Natural killer cell (primary cell): Measurements from ENCODE around the gene PCSK4. TPM values are rescaled to one million over a fixed set of nuclear protein-coding genes. Genes with fewer than 3 reads are reported as not detected.
"Not testable (repeated sequence)": the region's sequence is repeated elsewhere in the genome, so short reads cannot be mapped to it uniquely, and the experiment has no call there.

Experiments
- ATAC-seq, 3 donors: fragments of 150-1000 bp in 2 of 3; fragments of 200-7000 bp in 1 of 3; cut with Tn5 transposase; 1 replicate in 1 of 3; 2 replicates in 2 of 3; pipeline ENCODE4 v1.10.0; 2021; ENCODE audit warnings: mild to moderate bottlenecking in 2 of 3, moderate library complexity in 2 of 3
- DNase-seq, 2 donors: peaks; one replicate each; pipeline versions ENCODE4 v3.0.0 to v3.0.0-alpha.2; 2013 to 2021; ENCODE audit warnings: mixed read lengths in 1 of 2
- H3K27ac ChIP-seq: one replicate; pipeline ENCODE4 v1.5.1; 2013; ENCODE audit warnings: mild to moderate bottlenecking, low read length
- H3K27me3 ChIP-seq: one replicate; pipeline ENCODE4 v1.6.1; 2013; ENCODE audit warnings: low read length; ENCODE audit not compliant: control insufficient read depth, insufficient read depth
- H3K36me3 ChIP-seq: one replicate; pipeline ENCODE4 v1.6.1; 2013; ENCODE audit warnings: low read length; ENCODE audit not compliant: control insufficient read depth, insufficient read depth
- H3K4me1 ChIP-seq: one replicate; pipeline ENCODE4 v1.6.1; 2013; ENCODE audit warnings: low read length; ENCODE audit not compliant: control insufficient read depth, insufficient read depth
- H3K4me3 ChIP-seq: one replicate; pipeline ENCODE4 v1.5.1; 2013; ENCODE audit warnings: low read length
- H3K9me3 ChIP-seq: one replicate; pipeline ENCODE4 v1.6.1; 2013; ENCODE audit warnings: low read length; ENCODE audit not compliant: control insufficient read depth, insufficient read depth
- H3K27ac Mint-ChIP-seq, 2 donors: one replicate each; pipeline ENCODE4 v1.8.0; 2022; ENCODE audit warnings: mild to moderate bottlenecking in 2 of 2, mixed read lengths in 2 of 2, moderate library complexity in 1 of 2
- H3K27me3 Mint-ChIP-seq, 2 donors: one replicate each; pipeline ENCODE4 v1.8.0; 2022; ENCODE audit warnings: low read depth in 2 of 2, mixed read lengths in 2 of 2
- H3K36me3 Mint-ChIP-seq: one replicate; pipeline ENCODE4 v1.8.0; 2022; ENCODE audit warnings: mixed read lengths
- H3K4me1 Mint-ChIP-seq, 2 donors: one replicate each; pipeline ENCODE4 v1.8.0; 2022; ENCODE audit warnings: mixed read lengths in 2 of 2
- H3K4me3 Mint-ChIP-seq: one replicate; pipeline ENCODE4 v1.8.0; 2022; ENCODE audit warnings: mild to moderate bottlenecking, moderate library complexity, mixed read lengths
- H3K9me3 Mint-ChIP-seq, 2 donors: one replicate each; pipeline ENCODE4 v1.8.0; 2022; ENCODE audit warnings: mixed read lengths in 2 of 2
- CTCF ChIP-seq: fragments of 200-600 bp; IDR thresholded peaks from one replicate; pipeline ENCODE4 v1.8.0; 2022; ENCODE audit warnings: antibody characterized with exemption
- WGBS: methylation state at CpG from one replicate; pipeline ENCODE4 v1.1.7; 2013; ENCODE audit warnings: missing lambda C conversion rate; ENCODE audit not compliant: insufficient coverage; 5-methylcytosine and 5-hydroxymethylcytosine counted together
- intact Hi-C: fragments of 100-400 bp; cut with micrococcal nuclease; formaldehyde crosslinking; loops from one replicate; pipeline ENCODE4 v1.14.2; 2022
- total RNA-seq, 4 donors: library from RNA; stranded (reverse); fragments of 120-200 nt in 1 of 4; gene quantifications; one replicate each; pipeline versions ENCODE4 v1.2.3 to v1.2.4, GENCODE V29; 2013 to 2022

The PCSK4 gene
- 1 to 10 TPM; 4.1 to 6.0 (median 5.3) TPM for total RNA-seq
- 1.0 TPM for total RNA-seq (2013)

DNA sequence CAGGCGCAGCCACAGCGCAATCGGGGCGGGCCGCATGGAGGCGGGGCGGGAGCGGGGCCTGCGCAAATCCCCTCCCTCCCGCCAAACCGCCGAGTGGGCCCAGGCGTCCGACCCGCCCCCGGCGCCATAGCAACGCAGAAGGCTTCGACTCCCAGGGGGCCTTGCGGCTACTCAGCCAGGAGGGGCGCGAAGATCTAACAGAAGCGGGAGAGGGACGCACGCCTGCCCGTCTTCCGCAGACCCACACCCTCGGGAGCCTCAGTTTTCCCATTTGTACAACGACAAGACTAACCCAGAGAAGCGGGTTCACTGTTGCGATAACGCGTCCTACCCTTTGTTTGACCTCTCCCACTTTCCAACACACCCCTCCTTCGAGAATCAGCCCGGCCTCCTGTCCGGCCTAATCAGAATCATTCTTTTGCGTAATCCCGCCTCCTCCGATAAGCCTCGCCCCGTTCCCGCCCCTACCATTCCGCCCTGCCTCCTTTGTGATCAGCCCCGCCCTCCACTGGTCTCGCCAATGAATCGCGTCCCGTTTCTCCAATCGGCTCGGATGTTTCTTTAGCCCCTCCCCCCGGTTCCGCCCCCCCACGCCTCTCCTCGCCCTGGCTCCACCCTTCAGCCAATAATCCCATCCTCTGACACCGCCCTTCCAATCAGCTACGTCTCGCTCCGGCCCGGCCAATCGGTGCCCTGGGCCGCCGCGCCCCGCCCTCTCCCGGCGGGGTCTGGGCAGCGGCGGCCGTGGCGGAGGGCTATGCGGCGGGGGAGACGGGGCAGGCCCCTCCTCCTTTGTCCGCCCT is at the start of gene PCSK4:
TSS of gene PCSK4 (minus strand) at position 40 of the 803 bp plus-strand sequence. CDS start at position 36, 4 bp downstream.
- no peaks in the 10 kb centered on the region for H3K9me3 Mint-ChIP-seq
- peak within 1 kb of the TSS; percentile 87 for H3K4me3 Mint-ChIP-seq
- peaks cover 17 to 18% of the 10 kb centered on the region in 2 donors for H3K4me1 Mint-ChIP-seq
- peak; percentile 97 to 99 for DNase-seq
- intact Hi-C loops: loop anchor here (1.0 to 10.0 kb wide), 3 partner anchors 11 to 216 kb away; partner anchors contain the start of genes C19orf25 and FAM174C
- no peaks in the 10 kb centered on the region for H3K27me3 Mint-ChIP-seq
- H3K9me3 ChIP-seq: no peaks in the 10 kb centered on the region
- ATAC-seq: peak; percentile 83 to 92 (median 84)
- H3K4me1 ChIP-seq: peaks cover 18% of the 10 kb centered on the region
- H3K36me3 ChIP-seq: no peaks in the 10 kb centered on the region
- TF ChIP-seq CTCF: no peak
- peak within 1 kb of the TSS; percentile 68 for H3K27ac ChIP-seq
- peak within 1 kb of the TSS; percentile 56 for H3K4me3 ChIP-seq
- no peaks in the 10 kb centered on the region for H3K27me3 ChIP-seq
- H3K27ac Mint-ChIP-seq: peak within 1 kb of the TSS; percentile 80
- WGBS: under 1% methylated on average over 74 of the region's 74 CpGs
- no peaks in the 10 kb centered on the region for H3K36me3 Mint-ChIP-seq

DNA sequence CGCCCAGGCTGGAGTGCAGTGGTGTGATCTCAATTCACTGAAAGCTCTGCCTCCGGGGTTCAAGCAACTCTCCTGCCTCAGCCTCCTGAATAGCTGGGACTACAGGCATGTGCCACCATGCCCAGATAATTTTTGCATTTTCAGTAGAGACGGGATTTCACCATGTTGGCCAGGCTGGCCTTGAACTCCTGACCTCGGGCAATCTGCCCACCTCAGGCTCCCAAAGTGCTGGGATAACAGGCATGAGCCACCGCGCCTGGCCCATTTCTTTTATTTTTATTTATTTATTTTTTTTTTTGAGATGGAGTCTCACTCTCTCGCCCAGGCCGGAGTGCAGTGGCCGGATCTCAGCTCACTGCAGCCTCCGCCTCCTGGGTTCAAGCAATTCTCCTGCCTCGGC is 49.6 kb upstream of the PCSK4 start:
- DNase-seq, H3K4me1 ChIP-seq, H3K4me3 Mint-ChIP-seq, H3K4me1 Mint-ChIP-seq, H3K36me3 ChIP-seq, H3K36me3 Mint-ChIP-seq, H3K9me3 Mint-ChIP-seq, H3K9me3 ChIP-seq, H3K27me3 ChIP-seq, ATAC-seq, H3K27ac ChIP-seq, H3K4me3 ChIP-seq, H3K27ac Mint-ChIP-seq: not testable (repeated sequence)
- intact Hi-C loops: loop anchor here (10.0 kb wide), 1 partner anchor 285 kb away; no protein-coding TSS in a partner anchor
- 88% methylated on average over 9 of the region's 11 CpGs for WGBS
- peaks cover 6 to 11% of the 10 kb centered on the region in 2 donors for H3K27me3 Mint-ChIP-seq

GRCh38 chr19:1538978-1539377 is 48.8 kb upstream of the PCSK4 start:
- Histone ChIP-seq H3K4me1 (no peaks in the 10 kb centered on the region), H3K4me3 (no peak overlapping the region), H3K27ac (no peak overlapping the region), H3K36me3 (no peaks in the 10 kb centered on the region), H3K9me3 (no peaks in the 10 kb centered on the region), H3K27me3 (peaks cover 2% of the 10 kb centered on the region)
- no peak for DNase-seq
- no peak for TF ChIP-seq CTCF
- Mint-ChIP-seq H3K36me3 (no peaks in the 10 kb centered on the region), H3K9me3 (no peaks in the 10 kb centered on the region), H3K4me3 (no peak overlapping the region), H3K27ac (no peak overlapping the region), H3K4me1 (no peaks in the 10 kb centered on the region), H3K27me3 (peaks cover 6 to 11% of the 10 kb centered on the region in 2 donors)
- intact Hi-C loops: no loop called here
- 70% methylated on average over 15 of the region's 15 CpGs for WGBS
- ATAC-seq: no peak

GRCh38 chr19:1535699-1536098 is 45.5 kb upstream of the PCSK4 start:
- H3K36me3 Mint-ChIP-seq, intact Hi-C loops, H3K4me3 Mint-ChIP-seq, ATAC-seq, H3K27ac Mint-ChIP-seq, H3K27me3 Mint-ChIP-seq, H3K36me3 ChIP-seq, H3K4me1 Mint-ChIP-seq, H3K4me1 ChIP-seq, H3K9me3 ChIP-seq, H3K27me3 ChIP-seq, DNase-seq, H3K4me3 ChIP-seq, H3K9me3 Mint-ChIP-seq, H3K27ac ChIP-seq: not testable (repeated sequence)
- 96% methylated on average over 7 of the region's 7 CpGs for WGBS
